ENCODE data around the gene CAMK1.

DNA sequence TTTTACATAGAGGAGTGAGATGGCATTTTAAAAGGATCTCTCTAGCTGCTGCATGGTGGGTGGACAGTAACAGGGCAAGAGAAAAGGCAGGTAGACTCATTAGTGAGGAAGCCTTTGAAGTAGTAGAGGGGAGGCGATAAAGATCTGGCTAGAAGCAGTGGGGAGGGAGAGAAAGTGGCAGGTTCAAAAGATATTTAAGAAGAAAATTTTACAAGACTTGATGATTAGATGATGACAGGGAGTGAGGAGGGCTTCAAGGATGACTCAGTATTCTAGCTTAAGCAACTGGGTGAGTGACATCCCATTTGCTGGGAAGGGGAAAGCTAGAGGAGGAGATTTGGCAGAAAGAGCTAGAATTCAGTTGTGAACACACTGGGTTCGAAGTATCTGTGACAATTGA, 42.0 kb downstream of the CAMK1 start:
- TF ChIP-seq, protein P1, sequence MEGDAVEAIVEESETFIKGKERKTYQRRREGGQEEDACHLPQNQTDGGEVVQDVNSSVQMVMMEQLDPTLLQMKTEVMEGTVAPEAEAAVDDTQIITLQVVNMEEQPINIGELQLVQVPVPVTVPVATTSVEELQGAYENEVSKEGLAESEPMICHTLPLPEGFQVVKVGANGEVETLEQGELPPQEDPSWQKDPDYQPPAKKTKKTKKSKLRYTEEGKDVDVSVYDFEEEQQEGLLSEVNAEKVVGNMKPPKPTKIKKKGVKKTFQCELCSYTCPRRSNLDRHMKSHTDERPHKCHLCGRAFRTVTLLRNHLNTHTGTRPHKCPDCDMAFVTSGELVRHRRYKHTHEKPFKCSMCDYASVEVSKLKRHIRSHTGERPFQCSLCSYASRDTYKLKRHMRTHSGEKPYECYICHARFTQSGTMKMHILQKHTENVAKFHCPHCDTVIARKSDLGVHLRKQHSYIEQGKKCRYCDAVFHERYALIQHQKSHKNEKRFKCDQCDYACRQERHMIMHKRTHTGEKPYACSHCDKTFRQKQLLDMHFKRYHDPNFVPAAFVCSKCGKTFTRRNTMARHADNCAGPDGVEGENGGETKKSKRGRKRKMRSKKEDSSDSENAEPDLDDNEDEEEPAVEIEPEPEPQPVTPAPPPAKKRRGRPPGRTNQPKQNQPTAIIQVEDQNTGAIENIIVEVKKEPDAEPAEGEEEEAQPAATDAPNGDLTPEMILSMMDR (IDR thresholded peaks at IDR 0.05 in 8 of 11, conservative IDR thresholded peaks at IDR 0.05 in 3 of 11), result no peak
- TF ChIP-seq POLR2A (IDR thresholded peaks at IDR 0.05), result no peak
- TF ChIP-seq POLR2AphosphoS5 (IDR thresholded peaks at IDR 0.05), result no peak
